HepG2 (cell line): Measurements from ENCODE around the gene GPR162. TPM values are rescaled to one million over a fixed set of nuclear protein-coding genes. Genes with fewer than 3 reads are reported as not detected.
A peak's percentile ranks its signal among the peaks of the same experiment; 100 is the strongest.

Experiments
- ATRX ChIP-seq: sonication (generic); formaldehyde crosslinking; IDR thresholded peaks from 2 replicates; pipeline ENCODE4 v1.4.0; 2020; ENCODE audit warnings: missing genetic modification reagents, borderline replicate concordance
- BCL6 ChIP-seq: IDR thresholded peaks from 2 replicates; pipeline ENCODE4 v1.6.1; 2016; ENCODE audit warnings: missing genetic modification reagents, missing compliant biosample characterization
- FOXA1 ChIP-seq, 2 experiments: fragments of 450-650 bp in 1 of 2; sonication (generic) in 1 of 2; formaldehyde crosslinking in 1 of 2; IDR thresholded peaks; 2 replicates each; pipeline versions ENCODE4 v1.4.0 to v1.6.1; 2016 to 2020; ENCODE audit warnings: missing genetic modification reagents in 1 of 2
- FOXO1 ChIP-seq: sonication (generic); formaldehyde crosslinking; IDR thresholded peaks from 2 replicates; pipeline ENCODE4 v1.4.0; 2020; ENCODE audit warnings: missing genetic modification reagents
- JUND ChIP-seq: sonication (generic); formaldehyde crosslinking; IDR thresholded peaks from 2 replicates; pipeline ENCODE4 v1.8.0; 2022; ENCODE audit warnings: mild to moderate bottlenecking, missing genetic modification reagents
- MZF1 ChIP-seq: sonication (generic); formaldehyde crosslinking; IDR thresholded peaks from 2 replicates; pipeline ENCODE4 v1.8.1; 2023; ENCODE audit warnings: mild to moderate bottlenecking, missing genetic modification reagents, borderline replicate concordance
- PHF5A ChIP-seq: IDR thresholded peaks from one replicate; pipeline ENCODE4 v1.6.1; 2018; ENCODE audit warnings: low read depth, missing genetic modification reagents; ENCODE audit not compliant: unreplicated experiment
- RAD51 ChIP-seq: fragments of 450-650 bp; IDR thresholded peaks from 2 replicates; pipeline ENCODE4 v1.6.1; 2016; ENCODE audit warnings: borderline replicate concordance
- SMYD3 ChIP-seq: sonication (generic); formaldehyde crosslinking; IDR thresholded peaks from 2 replicates; pipeline ENCODE4 v1.8.1; 2023; ENCODE audit warnings: mild to moderate bottlenecking, missing genetic modification reagents
- TAF15 ChIP-seq: fragments of 200-400 bp; formaldehyde crosslinking; IDR thresholded peaks from one replicate; pipeline ENCODE4 v1.6.1; 2018; ENCODE audit warnings: mild to moderate bottlenecking, low read depth, low read length; ENCODE audit not compliant: poor library complexity, severe bottlenecking
- TRIM24 ChIP-seq: sonication (generic); formaldehyde crosslinking; IDR thresholded peaks from 2 replicates; pipeline ENCODE4 v1.8.0; 2022; ENCODE audit warnings: mild to moderate bottlenecking, missing genetic modification reagents
- ZNF225 ChIP-seq: sonication (generic); formaldehyde crosslinking; IDR thresholded peaks from 2 replicates; pipeline ENCODE4 v1.4.0; 2020; ENCODE audit warnings: mild to moderate bottlenecking, missing genetic modification reagents
- ZNF256 ChIP-seq: sonication (generic); formaldehyde crosslinking; conservative IDR thresholded peaks from 2 replicates; pipeline ENCODE4 v1.4.0; 2020; ENCODE audit warnings: missing genetic modification reagents
- ZNF577 ChIP-seq: sonication (generic); formaldehyde crosslinking; IDR thresholded peaks from 2 replicates; pipeline ENCODE4 v1.4.0; 2020; ENCODE audit warnings: mild to moderate bottlenecking, low read depth, missing genetic modification reagents, borderline replicate concordance
- polyA plus RNA-seq, 8 experiments: library from polyadenylated mRNA; depleted of rRNA in 3 of 8; stranded (reverse) in 7 of 8; unstranded in 1 of 8; fragments of >200 nt; fragmentation: Illumina TruSeq in 4 of 8; extraction: Trizol in 4 of 8; gene quantifications; 2 replicates each; pipeline versions ENCODE4 v1.2.1 to v1.2.3, GENCODE V29; 2011 to 2016; ENCODE audit warnings: low read depth in 4 of 8, missing spikeins in 1 of 8, mixed read lengths in 1 of 8; ENCODE audit not compliant: insufficient read depth in 1 of 8
- total RNA-seq, 5 experiments: library from RNA; depleted of rRNA; stranded (reverse); fragments of >200 nt; fragmentation: Illumina TruSeq; extraction: Trizol; gene quantifications; 2 replicates each; pipeline ENCODE4 v1.2.3, GENCODE V29; 2016; ENCODE audit warnings: low read depth in 1 of 5
- TF ChIP-seq, protein P1 (sequence below): IDR thresholded peaks from 2 replicates; pipeline ENCODE4 v1.6.1; 2016; ENCODE audit warnings: low read depth, control low read depth
- TF ChIP-seq, protein P2 (sequence below): sonication (generic); formaldehyde crosslinking; IDR thresholded peaks from 2 replicates; pipeline ENCODE4 v1.4.0; 2020; ENCODE audit warnings: mild to moderate bottlenecking, missing genetic modification reagents
- TF ChIP-seq, protein P3 (sequence below): sonication (generic); formaldehyde crosslinking; IDR thresholded peaks from 2 replicates; pipeline ENCODE4 v1.5.0; 2020; ENCODE audit warnings: missing genetic modification reagents
- TF ChIP-seq, protein P4 (sequence below): sonication (generic); formaldehyde crosslinking; IDR thresholded peaks from 2 replicates; pipeline ENCODE4 v1.4.0; 2020; ENCODE audit warnings: mild to moderate bottlenecking, low read depth, missing genetic modification reagents

The GPR162 gene
- total and polyA plus RNA-seq, 2 of the 13 experiments (the other 11 are each of a cell fraction or from before 2014, with no cell fraction given), result 0.08 TPM; not detected in 1

DNA sequence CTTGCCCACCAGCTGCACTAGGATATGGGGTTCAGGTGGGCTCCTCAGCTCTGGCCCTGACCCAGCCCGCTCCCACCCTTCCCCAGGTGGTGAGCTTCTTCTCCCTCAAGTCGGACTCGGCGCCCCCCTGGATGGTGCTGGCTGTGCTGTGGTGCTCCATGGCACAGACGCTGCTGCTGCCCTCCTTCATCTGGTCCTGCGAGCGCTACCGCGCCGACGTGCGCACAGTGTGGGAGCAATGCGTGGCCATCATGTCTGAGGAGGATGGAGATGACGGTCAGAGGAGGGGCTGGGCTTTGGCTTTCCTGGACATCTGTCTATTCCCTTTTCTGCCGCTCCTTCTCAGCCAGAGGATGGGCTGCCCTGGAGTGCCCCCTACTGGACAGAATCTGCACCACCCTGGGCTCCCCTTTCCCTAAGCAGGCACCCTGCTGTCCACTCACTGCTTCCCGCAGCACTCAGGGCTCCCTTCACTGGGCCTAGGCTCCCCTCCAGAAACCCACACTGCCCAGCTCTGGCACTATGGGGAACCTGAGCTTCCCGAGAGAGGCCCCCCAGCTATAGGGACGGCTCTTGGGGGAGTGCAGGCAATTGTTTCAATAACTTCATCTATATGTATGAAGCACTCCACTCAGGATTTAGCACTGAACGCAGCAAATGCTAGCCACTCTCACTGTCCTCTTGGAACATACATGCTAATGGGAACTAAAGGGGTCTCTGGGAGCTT, 3.9 kb downstream of the GPR162 start (continued):
- TF ChIP-seq, protein P1, sequence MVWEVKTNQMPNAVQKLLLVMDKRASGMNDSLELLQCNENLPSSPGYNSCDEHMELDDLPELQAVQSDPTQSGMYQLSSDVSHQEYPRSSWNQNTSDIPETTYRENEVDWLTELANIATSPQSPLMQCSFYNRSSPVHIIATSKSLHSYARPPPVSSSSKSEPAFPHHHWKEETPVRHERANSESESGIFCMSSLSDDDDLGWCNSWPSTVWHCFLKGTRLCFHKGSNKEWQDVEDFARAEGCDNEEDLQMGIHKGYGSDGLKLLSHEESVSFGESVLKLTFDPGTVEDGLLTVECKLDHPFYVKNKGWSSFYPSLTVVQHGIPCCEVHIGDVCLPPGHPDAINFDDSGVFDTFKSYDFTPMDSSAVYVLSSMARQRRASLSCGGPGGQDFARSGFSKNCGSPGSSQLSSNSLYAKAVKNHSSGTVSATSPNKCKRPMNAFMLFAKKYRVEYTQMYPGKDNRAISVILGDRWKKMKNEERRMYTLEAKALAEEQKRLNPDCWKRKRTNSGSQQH, result no peak
- TF ChIP-seq SMYD3 (no peak), ZNF577 (CRISPR knock-in tag) (no peak), ATRX (CRISPR knock-in tag) (no peak), TRIM24 (no peak), PHF5A (CRISPR knock-in tag) (no peak), FOXO1 (CRISPR knock-in tag) (no peak), JUND (CRISPR knock-in tag) (no peak), ZNF225 (CRISPR knock-in tag) (no peak), MZF1 (CRISPR knock-in tag) (no peak), TAF15 (peak; percentile 69), BCL6 (CRISPR knock-in tag) (no peak), FOXA1 (IDR thresholded peaks at IDR 0.05) (no peak), FOXA1 (CRISPR knock-in tag; IDR thresholded peaks at IDR 0.05) (no peak), ZNF256 (CRISPR knock-in tag) (no peak), RAD51 (no peak)
- TF ChIP-seq, protein P2, sequence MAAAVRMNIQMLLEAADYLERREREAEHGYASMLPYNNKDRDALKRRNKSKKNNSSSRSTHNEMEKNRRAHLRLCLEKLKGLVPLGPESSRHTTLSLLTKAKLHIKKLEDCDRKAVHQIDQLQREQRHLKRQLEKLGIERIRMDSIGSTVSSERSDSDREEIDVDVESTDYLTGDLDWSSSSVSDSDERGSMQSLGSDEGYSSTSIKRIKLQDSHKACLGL (CRISPR knock-in tag), result no peak
- TF ChIP-seq, protein P3, sequence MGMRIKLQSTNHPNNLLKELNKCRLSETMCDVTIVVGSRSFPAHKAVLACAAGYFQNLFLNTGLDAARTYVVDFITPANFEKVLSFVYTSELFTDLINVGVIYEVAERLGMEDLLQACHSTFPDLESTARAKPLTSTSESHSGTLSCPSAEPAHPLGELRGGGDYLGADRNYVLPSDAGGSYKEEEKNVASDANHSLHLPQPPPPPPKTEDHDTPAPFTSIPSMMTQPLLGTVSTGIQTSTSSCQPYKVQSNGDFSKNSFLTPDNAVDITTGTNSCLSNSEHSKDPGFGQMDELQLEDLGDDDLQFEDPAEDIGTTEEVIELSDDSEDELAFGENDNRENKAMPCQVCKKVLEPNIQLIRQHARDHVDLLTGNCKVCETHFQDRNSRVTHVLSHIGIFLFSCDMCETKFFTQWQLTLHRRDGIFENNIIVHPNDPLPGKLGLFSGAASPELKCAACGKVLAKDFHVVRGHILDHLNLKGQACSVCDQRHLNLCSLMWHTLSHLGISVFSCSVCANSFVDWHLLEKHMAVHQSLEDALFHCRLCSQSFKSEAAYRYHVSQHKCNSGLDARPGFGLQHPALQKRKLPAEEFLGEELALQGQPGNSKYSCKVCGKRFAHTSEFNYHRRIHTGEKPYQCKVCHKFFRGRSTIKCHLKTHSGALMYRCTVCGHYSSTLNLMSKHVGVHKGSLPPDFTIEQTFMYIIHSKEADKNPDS, result no peak
- TF ChIP-seq, protein P4, sequence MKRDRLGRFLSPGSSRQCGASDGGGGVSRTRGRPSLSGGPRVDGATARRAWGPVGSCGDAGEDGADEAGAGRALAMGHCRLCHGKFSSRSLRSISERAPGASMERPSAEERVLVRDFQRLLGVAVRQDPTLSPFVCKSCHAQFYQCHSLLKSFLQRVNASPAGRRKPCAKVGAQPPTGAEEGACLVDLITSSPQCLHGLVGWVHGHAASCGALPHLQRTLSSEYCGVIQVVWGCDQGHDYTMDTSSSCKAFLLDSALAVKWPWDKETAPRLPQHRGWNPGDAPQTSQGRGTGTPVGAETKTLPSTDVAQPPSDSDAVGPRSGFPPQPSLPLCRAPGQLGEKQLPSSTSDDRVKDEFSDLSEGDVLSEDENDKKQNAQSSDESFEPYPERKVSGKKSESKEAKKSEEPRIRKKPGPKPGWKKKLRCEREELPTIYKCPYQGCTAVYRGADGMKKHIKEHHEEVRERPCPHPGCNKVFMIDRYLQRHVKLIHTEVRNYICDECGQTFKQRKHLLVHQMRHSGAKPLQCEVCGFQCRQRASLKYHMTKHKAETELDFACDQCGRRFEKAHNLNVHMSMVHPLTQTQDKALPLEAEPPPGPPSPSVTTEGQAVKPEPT (CRISPR knock-in tag), result no peak
